HG03139 (cell line): ENCODE measurements around the gene G0S2.
"Not testable (repeated sequence)": the region's sequence is repeated elsewhere in the genome, so short reads cannot be mapped to it uniquely, and the experiment has no call there.

Source experiments
- ATAC-seq: cut with Tn5 transposase; IDR thresholded peaks from one replicate; pipeline ENCODE4 v1.9.1; 2021; ENCODE audit not compliant: unreplicated experiment

Gene G0S2

DNA sequence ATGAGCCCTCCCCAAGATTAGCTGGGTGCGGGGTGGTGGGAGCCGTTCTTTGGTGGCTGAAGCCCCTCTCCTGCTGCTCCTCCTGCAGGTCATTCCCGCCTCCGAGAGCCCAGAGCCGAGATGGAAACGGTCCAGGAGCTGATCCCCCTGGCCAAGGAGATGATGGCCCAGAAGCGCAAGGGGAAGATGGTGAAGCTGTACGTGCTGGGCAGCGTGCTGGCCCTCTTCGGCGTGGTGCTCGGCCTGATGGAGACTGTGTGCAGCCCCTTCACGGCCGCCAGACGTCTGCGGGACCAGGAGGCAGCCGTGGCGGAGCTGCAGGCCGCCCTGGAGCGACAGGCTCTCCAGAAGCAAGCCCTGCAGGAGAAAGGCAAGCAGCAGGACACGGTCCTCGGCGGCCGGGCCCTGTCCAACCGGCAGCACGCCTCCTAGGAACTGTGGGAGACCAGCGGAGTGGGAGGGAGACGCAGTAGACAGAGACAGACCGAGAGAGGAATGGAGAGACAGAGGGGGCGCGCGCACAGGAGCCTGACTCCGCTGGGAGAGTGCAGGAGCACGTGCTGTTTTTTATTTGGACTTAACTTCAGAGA is 448 bp downstream of the G0S2 start:
- no peak for ATAC-seq

DNA sequence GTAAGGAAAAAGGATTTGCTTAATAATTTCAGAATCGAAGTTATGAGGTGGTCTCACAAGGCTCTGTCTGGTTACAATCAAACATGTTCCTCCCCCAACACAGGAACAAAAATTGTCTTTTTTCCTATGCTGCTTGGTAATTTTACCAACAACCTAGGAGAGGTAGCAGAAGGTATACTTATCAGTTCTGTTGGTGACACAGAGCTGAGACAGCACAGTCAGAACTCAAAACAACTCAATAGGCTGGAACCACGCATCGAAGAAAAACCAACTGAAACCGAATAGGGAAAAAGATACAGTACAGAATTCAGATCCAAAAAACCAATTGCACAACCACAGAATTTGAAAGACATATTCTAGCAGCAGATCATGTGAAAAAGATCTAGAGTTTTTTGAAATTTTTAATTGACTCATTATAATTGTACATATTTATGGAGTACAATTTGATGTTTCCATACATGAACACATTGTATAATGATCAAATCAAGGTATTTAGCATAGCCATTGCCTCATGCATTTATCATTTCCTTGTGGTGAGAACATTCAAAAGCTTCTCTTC is 3.8 kb downstream of the G0S2 start:
- ATAC-seq = no peak

GRCh38 chr1:209685821-209686220 is 10.6 kb downstream of the G0S2 start:
- no peak for ATAC-seq

GRCh38 chr1:209686322-209686721 is 11.1 kb downstream of the G0S2 start:
- no peak for ATAC-seq

GRCh38 chr1:209688746-209689234 is 13.6 kb downstream of the G0S2 start:
- ATAC-seq = no peak

DNA sequence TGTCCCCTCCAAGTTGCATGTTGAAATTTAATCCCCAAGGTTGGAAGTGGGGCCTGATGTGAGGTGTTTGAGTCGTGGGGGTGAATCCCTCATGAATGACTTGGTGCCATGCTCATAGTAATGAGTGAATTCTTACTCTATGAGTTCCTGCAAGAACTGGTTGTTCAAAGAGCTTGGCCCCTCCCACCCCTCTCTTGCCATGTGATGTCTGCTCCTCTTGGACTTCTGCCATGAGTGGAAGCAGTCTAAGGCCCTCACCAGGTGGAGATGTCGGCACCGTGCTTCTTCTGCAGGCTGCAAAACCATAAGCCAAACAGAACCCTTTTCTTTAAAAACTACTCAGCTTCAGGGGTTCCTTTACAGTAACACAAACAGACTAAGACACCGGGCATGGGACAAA is 14.3 kb downstream of the G0S2 start:
- no peak for ATAC-seq

DNA sequence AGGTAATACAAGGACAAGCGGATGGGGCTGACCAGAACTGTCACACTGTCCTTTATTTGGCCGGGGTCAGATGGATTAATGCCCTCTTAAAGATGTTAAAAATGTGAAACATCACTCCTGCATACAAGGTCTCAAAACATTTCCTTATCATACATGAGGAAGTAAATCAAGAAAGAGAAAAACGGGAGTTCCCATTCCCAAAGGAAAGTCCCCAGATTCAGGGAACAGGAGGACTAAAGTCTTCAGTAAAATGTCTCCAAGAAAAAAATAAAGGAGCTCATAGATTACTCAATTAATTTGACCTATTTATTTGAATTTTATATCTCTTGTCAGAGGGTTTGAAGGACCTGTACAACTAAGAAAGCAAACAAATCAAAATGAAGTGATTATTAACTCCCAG is 16.0 kb downstream of the G0S2 start:
- no peak for ATAC-seq

DNA sequence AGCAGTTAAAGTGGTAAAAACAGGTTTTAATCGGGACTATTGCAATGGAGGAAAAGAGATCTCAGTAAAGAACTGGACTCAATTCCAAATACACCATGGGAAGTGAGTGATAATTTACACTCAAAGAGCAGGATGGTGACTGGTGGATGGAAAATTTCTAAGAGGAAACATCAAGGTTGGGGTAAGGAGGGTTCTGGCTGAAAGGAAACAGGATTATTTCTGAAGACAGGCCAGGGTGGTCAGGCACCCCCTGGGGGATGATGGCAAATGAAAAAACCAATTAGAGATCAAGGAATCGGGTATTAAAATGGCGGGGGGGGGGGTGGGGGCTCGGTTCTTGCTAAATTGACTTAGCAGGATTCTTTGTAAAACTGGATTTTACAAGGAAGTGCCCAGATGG is 17.1 kb downstream of the G0S2 start:
- no peak for ATAC-seq

DNA sequence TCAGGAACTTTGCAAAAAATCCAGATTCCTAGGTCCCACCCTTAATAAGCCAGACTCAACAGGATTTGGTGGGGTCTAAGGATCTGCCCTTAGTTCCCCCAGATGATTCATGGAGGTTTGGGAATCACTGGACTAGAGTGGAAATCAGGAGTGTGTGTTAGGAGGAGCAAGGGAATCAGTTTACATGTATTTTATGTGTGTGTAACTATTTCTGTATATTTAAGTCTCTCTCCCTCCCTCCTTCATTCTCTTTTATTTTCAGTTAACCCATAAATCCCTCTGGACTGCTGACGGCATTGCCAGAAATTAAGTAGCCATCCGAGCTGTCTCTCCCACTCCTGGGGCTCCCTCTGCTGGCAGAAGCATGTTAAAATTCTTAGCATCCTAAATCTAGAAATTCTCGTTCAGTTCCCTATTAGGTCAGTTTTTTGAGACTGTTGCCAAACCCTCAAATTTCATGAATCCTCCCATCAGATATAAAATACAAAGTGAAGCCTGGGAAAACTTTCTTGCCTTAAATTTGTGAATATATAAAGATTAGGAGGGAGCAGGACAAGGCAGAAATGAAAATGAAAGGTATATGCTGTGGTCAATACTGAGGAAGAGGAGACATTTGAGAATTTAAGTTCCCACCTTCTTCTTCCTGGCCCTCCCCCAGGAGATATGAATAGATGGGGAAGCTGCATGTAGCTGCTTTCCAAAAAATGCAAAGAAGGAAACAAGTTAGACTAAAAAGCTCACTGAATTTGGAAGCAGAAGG is 17.7 kb downstream of the G0S2 start:
- peak; percentile 55 for ATAC-seq

- ATAC-seq = no peak
These were observed 21.5 kb downstream of the G0S2 start for GRCh38 chr1:209696673-209697072.

DNA sequence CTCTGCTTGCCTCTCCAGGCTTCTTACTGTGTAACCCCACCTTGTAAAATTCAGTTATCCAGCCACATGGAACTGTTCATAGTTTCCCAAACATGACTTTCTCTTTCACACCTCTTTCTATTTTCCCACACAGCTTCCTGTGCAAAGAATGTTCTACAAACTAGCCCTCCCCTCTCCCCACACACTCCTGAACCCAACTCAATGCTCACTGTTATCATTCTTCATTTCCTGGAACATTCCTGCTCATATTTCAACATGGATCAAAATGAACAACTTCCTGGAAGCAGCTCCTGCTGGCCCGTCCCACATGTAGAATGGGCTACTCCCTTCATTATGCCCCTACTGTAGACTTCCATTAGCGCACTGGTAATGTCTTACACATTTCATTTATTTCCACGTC is 21.9 kb downstream of the G0S2 start:
- ATAC-seq = no peak

DNA sequence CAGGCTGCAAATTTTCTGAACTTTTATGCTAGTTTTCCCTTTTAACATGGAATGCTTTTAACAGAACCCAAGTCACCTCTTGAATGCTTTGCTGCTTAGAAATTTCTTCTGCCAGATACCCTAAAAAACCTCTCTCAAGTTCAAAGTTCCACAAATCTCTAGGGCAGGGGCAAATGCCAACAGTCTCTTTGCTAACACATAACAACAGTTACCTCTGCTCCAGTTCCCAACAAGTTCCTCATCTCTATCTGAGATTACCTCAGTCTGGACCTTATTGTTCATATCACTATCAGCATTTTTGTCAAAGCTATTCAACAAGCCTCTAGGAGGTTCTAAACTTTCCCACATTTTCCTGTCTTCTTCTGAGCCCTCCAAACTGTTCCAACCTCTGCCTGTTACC is 25.5 kb downstream of the G0S2 start:
- not testable (repeated sequence) for ATAC-seq

DNA sequence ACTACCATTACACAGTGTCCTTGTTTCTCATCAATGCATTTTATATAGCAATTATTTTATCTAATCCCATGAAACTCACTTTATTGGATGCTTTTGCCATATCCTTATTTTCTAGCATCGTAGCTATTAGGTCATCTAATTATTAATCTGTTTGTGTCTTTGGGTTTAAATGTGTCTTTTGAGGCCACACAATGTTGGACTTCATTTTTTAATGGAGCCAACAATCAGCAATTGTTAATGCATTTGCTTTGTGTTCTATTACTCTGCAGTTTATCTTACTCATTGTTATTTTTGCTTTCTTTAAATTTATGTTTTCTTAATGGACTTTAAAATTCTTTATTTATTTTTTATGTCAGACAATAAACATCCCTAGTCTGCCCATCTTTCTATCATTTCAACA is 27.6 kb downstream of the G0S2 start:
- ATAC-seq = no peak

DNA sequence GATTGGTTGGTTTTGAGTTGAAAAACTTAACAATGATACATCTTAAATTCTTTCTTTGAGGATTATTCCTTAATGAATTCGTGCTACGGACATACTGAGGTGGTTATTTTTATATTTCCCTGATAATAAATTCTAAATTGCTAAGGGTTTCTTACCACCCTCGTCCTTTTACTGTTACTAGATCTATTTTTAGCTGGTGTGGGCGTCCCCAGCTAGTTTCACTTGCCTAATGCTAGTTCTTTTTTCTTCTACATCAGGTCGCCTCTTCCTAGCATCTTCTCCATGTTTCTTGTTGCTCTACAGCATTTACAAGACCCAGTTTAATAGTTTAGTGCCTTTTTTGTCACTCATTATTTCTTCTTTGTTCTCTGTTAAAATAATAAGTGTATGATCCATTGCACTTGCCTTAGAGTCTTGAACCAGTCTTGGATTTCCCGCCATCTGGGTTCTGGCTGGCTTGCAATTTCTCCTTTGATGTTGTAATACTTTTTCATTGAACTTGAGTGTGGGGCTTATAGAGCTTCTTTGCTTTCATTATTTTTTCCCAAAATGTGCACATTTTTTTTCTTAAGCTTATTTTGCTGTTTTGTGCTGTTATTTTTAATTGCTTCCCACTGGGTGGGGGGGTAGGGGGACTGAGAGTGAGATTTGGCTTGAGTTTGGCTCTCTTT is 28.8 kb downstream of the G0S2 start:
- no peak for ATAC-seq

GRCh38 chr1:209704584-209704983 is 29.4 kb downstream of the G0S2 start, which contains the start of gene HSD11B1:
Gene HSD11B1, plus strand, starts transcription at chr1:209704846. Its CDS starts 97 bp downstream, at chr1:209704943.
- ATAC-seq = no peak

DNA sequence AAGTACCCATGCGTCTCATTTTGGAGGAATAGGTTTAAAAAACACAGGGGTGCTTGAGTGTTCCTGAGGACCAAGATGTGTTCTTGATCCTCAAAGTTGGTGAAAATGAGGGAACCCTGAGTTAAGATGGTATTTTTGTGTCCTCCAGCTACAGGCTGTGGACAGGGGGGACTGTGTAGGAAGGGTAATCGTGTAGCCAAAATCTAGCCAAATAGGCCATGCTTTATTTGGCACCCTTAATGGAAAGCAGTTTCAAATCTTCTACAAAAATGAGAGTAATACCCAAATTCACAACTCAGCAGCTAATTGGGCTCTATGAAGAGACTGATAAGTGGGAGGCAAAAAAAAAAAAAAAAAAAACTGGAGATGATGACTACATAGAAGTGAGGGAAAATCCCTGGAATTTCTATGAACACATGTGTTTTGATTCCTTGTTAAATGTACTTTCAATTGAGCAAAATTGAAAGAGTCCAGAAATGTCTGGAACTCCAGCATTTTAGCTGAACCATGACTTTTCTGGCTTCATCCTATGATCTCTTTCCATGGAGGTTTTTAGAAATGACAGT is 29.9 kb downstream of the G0S2 start:
- ATAC-seq = no peak

GRCh38 chr1:209706622-209707021 is 31.4 kb downstream of the G0S2 start:
- ATAC-seq = no peak

DNA sequence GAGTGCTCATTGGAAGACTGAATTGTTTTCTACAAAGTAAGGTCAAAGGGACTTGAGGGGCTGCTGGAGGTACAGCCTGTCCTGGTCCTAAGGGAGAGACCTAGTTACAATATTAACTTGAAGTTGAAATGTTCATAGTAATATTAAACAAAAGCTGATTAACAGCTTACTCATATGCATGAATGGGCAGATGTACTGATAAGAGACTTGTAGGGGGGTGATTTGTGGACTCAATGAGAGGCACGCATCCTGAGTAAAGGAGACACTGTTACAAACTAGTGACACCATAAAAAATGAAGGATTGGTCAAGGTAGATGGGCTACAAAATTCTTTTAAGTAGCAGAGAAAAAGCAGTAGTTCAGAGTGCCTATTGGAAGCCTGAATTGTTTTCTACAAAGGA is 32.1 kb downstream of the G0S2 start:
- no peak for ATAC-seq

DNA sequence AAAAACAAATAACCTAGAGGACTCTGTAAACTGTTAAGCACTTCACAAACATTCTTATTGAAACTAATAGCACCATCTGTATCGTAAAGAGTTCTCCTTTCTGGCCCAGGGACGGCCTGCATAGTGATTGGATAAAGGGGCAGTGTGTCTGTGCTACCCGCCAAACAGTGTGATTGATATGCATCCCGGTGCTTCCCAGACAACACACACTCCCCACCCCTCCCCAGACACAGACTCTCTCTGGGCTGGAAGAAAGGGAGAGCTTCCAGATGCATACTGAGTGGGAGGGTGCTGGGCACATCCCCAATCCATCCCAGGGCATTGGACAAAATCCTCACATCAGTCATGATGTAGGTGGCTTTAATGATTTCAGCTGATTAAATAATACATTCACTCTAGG is 33.1 kb downstream of the G0S2 start:
- ATAC-seq = no peak

- ATAC-seq = no peak
These were observed 34.9 kb downstream of the G0S2 start for GRCh38 chr1:209710093-209710492.

GRCh38 chr1:209710847-209711246 is 35.6 kb downstream of the G0S2 start:
- no peak for ATAC-seq
